ENCODE results near the gene FAP. TPM values are rescaled to one million over a fixed set of nuclear protein-coding genes. Genes with fewer than 3 reads are reported as not detected.

FAP gene
- total and polyA plus RNA-seq, 2 of the 8 experiments (the other 6 are each of a cell fraction or from before 2014, with no cell fraction given), result not detected

GRCh38 chr2:162256591-162256991 lies 13.3 kb upstream of the FAP start:
- H3K79me1 ChIP-seq (ENCODE audit: low read depth, low read length), result no peaks in the 10 kb centered on the region
- H3K27ac ChIP-seq (ENCODE audit: low read depth, low read length), result no peak overlapping the region
- no peak overlapping the region for H2BK20ac ChIP-seq (ENCODE audit: low read length)
- H2AK5ac ChIP-seq (ENCODE audit: low read depth, low read length), result no peak overlapping the region
- no peak overlapping the region for H3K4ac ChIP-seq (replicated peaks; ENCODE audit: insufficient read length, low read depth, low read length)
- ChIA-PET POLR2A (ENCODE audit: partially characterized antibody) (no interaction called here), CTCF (ENCODE audit: partially characterized antibody) (interaction anchor here (0.6 to 1.2 kb wide), 2 partner anchors 14 to 16 kb away, joined by 3 to 4 read pairs; no protein-coding TSS in a partner anchor)
- no peak overlapping the region for H3K18ac ChIP-seq (ENCODE audit: extremely low read depth, low read length)
- H3K23ac ChIP-seq (ENCODE audit: insufficient read length), result no peak overlapping the region
- H3K23me2 ChIP-seq (ENCODE audit: low read depth, low read length), result no peaks in the 10 kb centered on the region
- no peak overlapping the region for H2BK12ac ChIP-seq (ENCODE audit: low read depth, low read length)
- H3K4me2 ChIP-seq (ENCODE audit: insufficient read depth in 1 of 2, low read depth in 2 of 2, low read length in 2 of 2), result no peak overlapping the region
- 79% methylated on average over 2 of the region's 2 CpGs; no CpG with 5 or more reads in 1 of the 2 experiments for WGBS, 2 experiments (ENCODE audit: extremely low coverage in 1 of 2, insufficient coverage in 1 of 2, insufficient read length in 1 of 2, insufficient replicate concordance in 2 of 2, low coverage in 1 of 2, low lambda C conversion rate in 2 of 2, missing lambda C conversion rate in 1 of 2)
- H2BK120ac ChIP-seq (replicated peaks; ENCODE audit: low read depth, low read length), result no peak overlapping the region
- H4K20me1 ChIP-seq (replicated peaks in 1 of 2; ENCODE audit: control insufficient read depth in 1 of 2, insufficient read depth in 2 of 2, low read length in 2 of 2), result no peaks in the 10 kb centered on the region
- H3K27me3 ChIP-seq (replicated peaks in 1 of 4; ENCODE audit: control insufficient read depth in 3 of 4, extremely low read depth in 1 of 4, insufficient read depth in 3 of 4, low read length in 3 of 4), result no peaks in the 10 kb centered on the region; a peak in 1 of 7 replicates
- TF ChIP-seq KDM4A (IDR thresholded peaks at IDR 0.05; ENCODE audit: low read depth, low read length, severe bottlenecking) (no peak), ZNF274 (IDR thresholded peaks at IDR 0.05; ENCODE audit: borderline replicate concordance, extremely low read depth, low read length) (no peak), ASH2L (IDR thresholded peaks at IDR 0.05; ENCODE audit: low read length) (no peak), RXRA (IDR thresholded peaks at IDR 0.05; ENCODE audit: insufficient read depth, low read depth, low read length) (no peak), TBP (IDR thresholded peaks at IDR 0.05; ENCODE audit: low read depth, low read length) (no peak), RFX5 (IDR thresholded peaks at IDR 0.05; ENCODE audit: borderline replicate concordance, low read depth, low read length) (no peak), SIRT6 (IDR thresholded peaks at IDR 0.05; ENCODE audit: low read length) (no peak)
- no peak overlapping the region for H2BK5ac ChIP-seq (ENCODE audit: low read depth, low read length)
- DNase-seq (ENCODE audit: low read depth in 1 of 2, low spot score in 2 of 2), result no peak
- peaks cover 0 to under 1% (median 0%) of the 10 kb centered on the region in 4 experiments; a peak in 1 of 7 replicates for H3K4me1 ChIP-seq (replicated peaks in 1 of 4; ENCODE audit: control insufficient read depth in 3 of 4, insufficient read depth in 4 of 4, low read length in 3 of 4)
- no peaks in the 10 kb centered on the region for H3K36me3 ChIP-seq (ENCODE audit: control insufficient read depth in 2 of 4, insufficient read depth in 4 of 4, low read length in 3 of 4)
- H4K5ac ChIP-seq (ENCODE audit: insufficient read length, low read depth, low read length), result no peak overlapping the region
- no peak for FAIRE-seq
- no peak overlapping the region for H3K14ac ChIP-seq (ENCODE audit: insufficient read length)
- H4K8ac ChIP-seq (ENCODE audit: extremely low read depth, insufficient read depth, low read length), result no peak overlapping the region
- no peaks in the 10 kb centered on the region for H3K79me2 ChIP-seq (ENCODE audit: control insufficient read depth in 1 of 2, insufficient read depth in 2 of 2, low read length in 2 of 2)
- H3K4me3 ChIP-seq (ENCODE audit: extremely low read depth in 1 of 4, insufficient read depth in 2 of 4, low read depth in 3 of 4, low read length in 4 of 4), result no peak overlapping the region
- no peak overlapping the region for H3K9ac ChIP-seq (replicated peaks in 1 of 4; ENCODE audit: extremely low read depth in 1 of 4, low read depth in 3 of 4, low read length in 3 of 4)
- H3K9me3 ChIP-seq (ENCODE audit: insufficient read depth in 2 of 2, low read depth in 1 of 2, low read length in 1 of 2), result no peaks in the 10 kb centered on the region
- H2BK15ac ChIP-seq (ENCODE audit: low read length), result no peak overlapping the region
- H4K91ac ChIP-seq (replicated peaks; ENCODE audit: insufficient read length, low read length), result no peak overlapping the region
- no peak overlapping the region for H2AFZ ChIP-seq (ENCODE audit: low read length)
- no peak overlapping the region for H3K56ac ChIP-seq (replicated peaks; ENCODE audit: insufficient read length, low read depth, low read length)

Data from H1 (cell line).